Transverse colon (tissue), 4 donors: ENCODE measurements around the gene TBC1D9.

Experiments used
- CTCF ChIP-seq, 5 experiments: fragments of 200-600 bp in 3 of 5; fragments of 450-650 bp in 2 of 5; sonication (generic) in 3 of 5; IDR thresholded peaks; 1 replicate in 2 of 5; 2 replicates in 3 of 5; pipeline ENCODE4 v1.5.1; 2016 to 2017; ENCODE audit warnings: antibody characterized with exemption in 5 of 5, inconsistent platforms in 3 of 5, mild to moderate bottlenecking in 2 of 5, moderate library complexity in 1 of 5
- EP300 ChIP-seq: sonication (generic); formaldehyde crosslinking; IDR thresholded peaks from one replicate; pipeline ENCODE4 v1.6.1; 2017; ENCODE audit warnings: antibody characterized with exemption, low read depth
- POLR2A ChIP-seq: fragments of 450-650 bp; IDR thresholded peaks from one replicate; pipeline ENCODE4 v1.6.1; 2016; ENCODE audit warnings: antibody characterized with exemption, mild to moderate bottlenecking, moderate library complexity
- POLR2AphosphoS5 ChIP-seq, 3 donors: sonication (generic); formaldehyde crosslinking; IDR thresholded peaks; one replicate each; pipeline ENCODE4 v1.6.1; 2016; ENCODE audit warnings: antibody characterized with exemption in 3 of 3

GRCh38 chr4:140762202-140762601 is 6.0 kb upstream of the TBC1D9 start:
- TF ChIP-seq CTCF (IDR thresholded peaks at IDR 0.05): no peak
- TF ChIP-seq POLR2A: no peak
- no peak for TF ChIP-seq POLR2AphosphoS5 (IDR thresholded peaks at IDR 0.05)
- TF ChIP-seq EP300: no peak
